BLaER1 (cell line): ENCODE results near the gene SHC2.
"Not testable (repeated sequence)": the region's sequence is repeated elsewhere in the genome, so short reads cannot be mapped to it uniquely, and the experiment has no call there.

Experiments used
- H3K27ac ChIP-seq: shearing (Covaris generic); formaldehyde crosslinking; 2 replicates; pipeline ENCODE4 v1.8.1; 2022
- H3K27me3 ChIP-seq: shearing (Covaris generic); formaldehyde crosslinking; 2 replicates; pipeline ENCODE4 v1.8.1; 2022
- H3K36me3 ChIP-seq: shearing (Covaris generic); formaldehyde crosslinking; 2 replicates; pipeline ENCODE4 v1.8.1; 2022
- H3K4me1 ChIP-seq: shearing (Covaris generic); formaldehyde crosslinking; 2 replicates; pipeline ENCODE4 v1.8.1; 2022
- H3K4me2 ChIP-seq: shearing (Covaris generic); formaldehyde crosslinking; 2 replicates; pipeline ENCODE4 v1.8.1; 2022
- H3K4me3 ChIP-seq: shearing (Covaris generic); formaldehyde crosslinking; 2 replicates; pipeline ENCODE4 v1.8.1; 2022
- H3K9ac ChIP-seq: shearing (Covaris generic); formaldehyde crosslinking; 2 replicates; pipeline ENCODE4 v1.8.1; 2022
- H3K9me3 ChIP-seq: shearing (Covaris generic); formaldehyde crosslinking; 2 replicates; pipeline ENCODE4 v1.8.1; 2022
- H4K20me1 ChIP-seq: shearing (Covaris generic); formaldehyde crosslinking; 2 replicates; pipeline ENCODE4 v1.8.1; 2022
- Cebpa-rat ChIP-seq: shearing (Covaris generic); IDR thresholded peaks from 2 replicates; pipeline ENCODE4 v1.8.1; 2022

Gene SHC2

DNA sequence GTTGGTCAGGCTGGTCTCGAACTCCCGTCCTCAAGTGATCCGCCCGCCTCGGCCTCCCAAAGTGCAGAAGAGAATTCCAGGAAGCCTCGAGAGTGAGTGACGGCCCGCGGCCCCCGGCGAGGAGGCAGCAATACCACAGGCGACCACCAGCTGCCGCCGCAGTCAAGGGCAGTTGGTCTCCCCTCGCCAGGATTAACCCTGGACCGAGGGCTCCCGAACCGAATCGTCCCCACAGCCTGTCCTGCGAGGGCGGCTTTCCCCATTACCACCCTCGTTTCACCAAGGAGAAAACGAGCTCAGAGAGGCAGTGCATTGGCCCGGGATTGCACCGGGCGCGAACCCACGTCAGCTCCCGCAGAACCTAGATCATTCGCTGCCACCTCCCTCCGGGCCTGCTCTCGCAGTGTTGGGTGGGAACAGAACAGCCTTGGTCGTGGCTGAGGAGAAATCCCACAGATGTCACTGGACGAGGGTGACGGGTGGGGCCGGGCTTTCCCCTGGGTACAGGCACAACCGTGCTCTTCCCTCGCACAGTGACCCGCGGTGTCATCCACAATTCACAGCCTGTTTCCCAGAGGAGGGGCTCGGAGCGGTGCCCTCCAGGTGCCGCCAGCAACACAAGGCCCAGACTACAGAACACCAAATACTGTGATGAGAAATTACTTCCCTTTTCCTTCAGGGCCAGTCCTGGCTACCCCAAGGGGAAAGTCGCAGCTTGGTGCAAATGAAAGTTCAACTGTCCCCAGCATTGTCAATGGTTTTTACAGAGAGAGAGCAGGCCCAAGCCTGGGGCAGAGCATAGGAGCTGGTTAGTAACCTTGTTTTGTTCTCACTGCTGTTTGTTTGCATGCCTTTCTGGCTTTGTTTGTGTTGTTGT, 76.7 kb downstream of the SHC2 start:
- Histone ChIP-seq H3K9ac (no peak overlapping the region), H3K4me1 (peaks cover 20% of the 10 kb centered on the region), H3K27me3 (no peaks in the 10 kb centered on the region), H3K4me2 (peak overlapping the region; percentile 40), H3K4me3 (peak overlapping the region; percentile 54), H3K36me3 (no peaks in the 10 kb centered on the region), H3K27ac (peak overlapping the region; percentile 66), H4K20me1 (no peaks in the 10 kb centered on the region), H3K9me3 (peaks cover 85% of the 10 kb centered on the region)
- TF ChIP-seq Cebpa-rat: no peak

DNA sequence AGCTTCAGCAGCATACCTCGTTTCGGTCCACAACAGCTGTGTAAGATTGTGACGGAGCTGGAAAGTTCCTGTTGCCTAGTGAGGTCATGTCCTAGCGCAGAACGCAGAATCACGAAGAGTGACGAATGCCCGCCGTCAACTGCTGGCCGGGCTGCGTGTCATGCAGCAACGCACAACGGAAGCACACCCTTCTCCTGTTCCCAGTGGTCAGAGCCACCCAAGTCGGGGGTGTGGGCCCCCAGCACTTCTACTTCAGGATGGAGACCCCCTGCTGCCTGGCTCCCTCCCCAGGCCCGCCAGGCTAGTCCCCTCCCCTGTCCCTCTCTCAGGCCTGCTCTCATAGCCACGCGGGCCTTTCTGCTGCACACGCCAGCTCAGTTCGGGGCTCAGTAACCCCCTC, 77.8 kb downstream of the SHC2 start:
- no peaks in the 10 kb centered on the region for H3K36me3 ChIP-seq
- no peak for TF ChIP-seq Cebpa-rat
- no peaks in the 10 kb centered on the region for H4K20me1 ChIP-seq
- H3K4me1 ChIP-seq: peaks cover 20% of the 10 kb centered on the region
- peak overlapping the region; percentile 54 for H3K4me3 ChIP-seq
- peak overlapping the region; percentile 70 for H3K27ac ChIP-seq
- H3K9me3 ChIP-seq: peaks cover 85% of the 10 kb centered on the region
- H3K4me2 ChIP-seq: peak overlapping the region; percentile 40
- no peak overlapping the region for H3K9ac ChIP-seq
- H3K27me3 ChIP-seq: no peaks in the 10 kb centered on the region

DNA sequence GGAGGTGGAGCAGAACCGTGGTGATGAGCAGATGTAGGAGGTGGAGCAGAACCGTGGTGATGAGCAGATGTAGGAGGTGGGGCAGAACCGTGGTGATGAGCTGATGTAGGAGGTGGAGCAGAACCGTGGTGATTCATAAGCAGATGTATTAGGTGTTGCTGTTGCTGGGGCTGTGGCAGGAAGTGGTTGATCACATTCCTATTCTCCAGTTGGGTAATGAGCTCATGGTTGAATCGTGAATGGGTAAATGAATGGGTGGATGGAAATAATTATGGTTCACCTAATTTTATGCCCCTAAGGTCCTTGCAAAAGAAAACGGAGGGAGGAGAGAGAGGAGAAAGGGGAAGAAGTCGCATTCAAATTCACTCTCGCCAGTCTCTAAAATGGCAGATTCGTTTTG, 78.3 kb downstream of the SHC2 start:
- Histone ChIP-seq H3K4me3 (peak overlapping the region; percentile 54), H3K4me1 (peaks cover 20% of the 10 kb centered on the region), H3K9me3 (peaks cover 85% of the 10 kb centered on the region), H3K4me2 (peak overlapping the region; percentile 40; the same call in 1 of the 2 replicates), H3K27ac (peak overlapping the region; percentile 70)
- not testable (repeated sequence) for H3K9ac ChIP-seq, H4K20me1 ChIP-seq, H3K36me3 ChIP-seq, H3K27me3 ChIP-seq

DNA sequence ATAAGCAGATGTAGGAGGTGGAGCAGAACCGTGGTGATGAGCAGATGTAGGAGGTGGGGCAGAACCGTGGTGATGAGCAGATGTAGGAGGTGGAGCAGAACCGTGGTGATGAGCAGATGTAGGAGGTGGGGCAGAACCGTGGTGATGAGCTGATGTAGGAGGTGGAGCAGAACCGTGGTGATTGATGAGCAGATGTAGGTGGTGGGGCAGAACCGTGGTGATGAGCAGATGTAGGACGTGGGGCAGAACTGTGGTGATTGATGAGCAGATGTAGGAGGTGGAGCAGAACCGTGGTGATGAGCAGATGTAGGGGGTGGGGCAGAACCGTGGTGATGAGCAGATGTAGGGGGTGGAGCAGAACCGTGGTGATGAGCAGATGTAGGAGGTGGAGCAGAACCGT, 78.9 kb downstream of the SHC2 start:
- H3K27ac ChIP-seq: peak overlapping the region; percentile 68; the same call in 1 of the 2 replicates
- H4K20me1 ChIP-seq, H3K4me3 ChIP-seq, H3K9ac ChIP-seq, H3K4me2 ChIP-seq, H3K36me3 ChIP-seq, H3K27me3 ChIP-seq: not testable (repeated sequence)
- H3K4me1 ChIP-seq: peaks cover 20% of the 10 kb centered on the region
- H3K9me3 ChIP-seq: peaks cover 81% of the 10 kb centered on the region

DNA sequence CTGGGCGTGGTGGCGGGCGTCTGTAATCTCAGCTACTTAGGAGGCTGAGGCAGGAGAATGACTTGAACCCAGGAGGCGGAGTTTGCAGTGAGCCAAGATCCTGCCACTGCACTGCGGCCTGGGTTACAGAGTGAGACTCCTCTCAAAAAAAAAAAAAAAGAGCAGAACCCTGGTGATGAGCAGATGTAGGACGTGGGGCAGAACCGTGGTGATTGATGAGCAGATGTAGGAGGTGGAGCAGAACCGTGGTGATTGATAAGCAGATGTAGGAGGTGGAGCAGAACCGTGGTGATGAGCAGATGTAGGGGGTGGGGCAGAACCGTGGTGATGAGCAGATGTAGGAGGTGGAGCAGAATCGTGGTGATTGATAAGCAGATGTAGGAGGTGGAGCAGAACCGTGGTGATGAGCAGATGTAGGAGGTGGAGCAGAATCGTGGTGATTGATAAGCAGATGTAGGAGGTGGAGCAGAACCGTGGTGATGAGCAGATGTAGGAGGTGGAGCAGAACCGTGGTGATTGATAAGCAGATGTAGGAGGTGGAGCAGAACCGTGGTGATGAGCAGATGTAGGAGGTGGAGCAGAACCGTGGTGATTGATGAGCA, 80.1 kb downstream of the SHC2 start:
- H3K36me3 ChIP-seq: not testable (repeated sequence)

DNA sequence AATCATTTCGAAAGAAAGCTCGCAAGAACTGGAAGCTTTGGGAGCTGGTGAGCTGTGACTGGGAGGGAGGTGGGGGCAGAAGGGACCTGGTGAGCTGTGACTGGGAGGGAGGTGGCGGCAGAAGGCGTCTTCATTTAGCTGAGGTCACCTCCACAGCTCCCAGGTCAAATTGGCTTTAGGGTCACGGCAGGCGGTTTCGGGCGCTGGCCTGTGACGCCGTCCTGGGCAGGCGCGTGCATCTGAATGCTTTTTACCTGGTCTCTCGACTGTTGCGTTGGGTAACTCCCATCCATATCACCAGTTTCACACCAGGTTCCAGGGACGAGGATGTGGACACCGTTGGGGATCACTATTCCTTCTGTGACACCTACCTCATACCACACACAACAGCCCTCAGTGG, 81.0 kb downstream of the SHC2 start:
- Histone ChIP-seq H4K20me1 (no peaks in the 10 kb centered on the region), H3K4me1 (peaks cover 20% of the 10 kb centered on the region), H3K9ac (no peak overlapping the region), H3K27me3 (no peaks in the 10 kb centered on the region), H3K4me2 (no peak overlapping the region), H3K9me3 (peaks cover 66% of the 10 kb centered on the region), H3K36me3 (no peaks in the 10 kb centered on the region), H3K4me3 (peak overlapping the region; percentile 28; the same call in 1 of the 2 replicates), H3K27ac (no peak overlapping the region)
- TF ChIP-seq Cebpa-rat: no peak

More for the DNA sequence above, 80.1 kb downstream of the SHC2 start:
- not testable (repeated sequence) for H4K20me1 ChIP-seq, H3K4me2 ChIP-seq, H3K4me3 ChIP-seq, H3K27me3 ChIP-seq, H3K27ac ChIP-seq, H3K9ac ChIP-seq
- Histone ChIP-seq H3K9me3 (peaks cover 75% of the 10 kb centered on the region), H3K4me1 (peaks cover 20% of the 10 kb centered on the region)

DNA sequence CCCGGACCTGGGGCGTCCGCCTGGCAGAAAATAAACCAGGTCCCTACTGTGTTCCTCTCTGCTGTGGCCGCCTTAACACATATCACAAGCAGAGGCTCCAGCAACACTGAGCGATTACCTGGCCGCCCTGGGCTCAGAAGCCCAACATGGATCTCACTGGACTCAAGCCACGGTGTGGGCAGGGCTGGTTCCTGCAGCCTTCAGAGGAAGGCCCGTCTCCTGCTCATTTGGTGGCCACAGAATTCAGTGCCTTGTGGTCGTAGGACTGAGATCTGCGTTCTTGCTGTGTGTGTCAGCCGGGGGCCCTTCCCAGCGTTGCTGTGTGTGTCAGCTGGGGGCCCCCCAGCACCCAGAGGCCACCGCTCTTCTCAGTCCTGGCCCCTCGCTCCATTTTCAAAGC, 82.1 kb downstream of the SHC2 start:
- no peak for TF ChIP-seq Cebpa-rat

DNA sequence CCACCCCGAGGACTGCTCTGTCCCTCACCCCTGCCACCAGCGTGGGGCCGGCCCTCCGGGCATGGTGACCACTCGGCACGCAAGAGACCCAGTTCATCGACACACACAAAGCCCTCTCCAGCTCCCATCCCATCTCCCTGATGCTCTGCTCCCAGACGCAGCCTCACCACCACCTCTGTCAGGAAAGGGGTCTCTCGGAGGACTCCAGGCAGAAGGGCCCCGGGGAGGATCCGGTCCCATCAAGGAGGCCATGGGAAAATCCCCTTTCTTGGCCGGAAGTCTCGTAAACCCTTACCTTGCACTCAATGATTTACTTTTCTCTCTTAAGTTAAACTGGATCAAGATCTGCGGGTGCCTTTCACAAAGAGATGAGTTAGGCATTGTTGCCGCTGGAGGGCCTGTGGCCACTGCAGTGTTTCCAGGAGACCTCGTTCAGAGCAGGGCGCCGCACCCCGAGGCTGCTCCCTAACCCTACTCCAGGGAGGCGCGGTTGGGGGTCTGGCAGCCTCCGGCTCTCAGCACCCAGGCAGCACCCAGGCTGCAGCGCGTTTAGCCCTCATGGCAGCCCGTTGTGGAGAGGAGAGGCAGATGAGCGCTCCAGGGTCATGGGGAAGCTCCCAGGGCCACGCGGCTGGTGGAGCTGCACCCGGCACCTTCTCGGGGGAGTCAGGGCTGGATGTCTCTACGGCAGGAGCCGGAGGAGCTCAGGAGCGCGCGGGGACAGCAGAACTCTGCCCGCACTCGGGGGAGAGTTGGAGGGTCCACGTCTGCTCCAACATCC, 82.8 kb downstream of the SHC2 start:
- H3K27ac ChIP-seq: no peak overlapping the region
- H3K27me3 ChIP-seq: no peaks in the 10 kb centered on the region
- no peaks in the 10 kb centered on the region for H4K20me1 ChIP-seq
- no peak for TF ChIP-seq Cebpa-rat
- peaks cover 3% of the 10 kb centered on the region for H3K4me1 ChIP-seq
- no peak overlapping the region for H3K4me2 ChIP-seq
- no peak overlapping the region for H3K9ac ChIP-seq
- H3K9me3 ChIP-seq: peaks cover 48% of the 10 kb centered on the region
- H3K36me3 ChIP-seq: no peaks in the 10 kb centered on the region
- H3K4me3 ChIP-seq: no peak overlapping the region

More for the DNA sequence above, 82.1 kb downstream of the SHC2 start:
- H4K20me1 ChIP-seq: no peaks in the 10 kb centered on the region
- H3K27me3 ChIP-seq: no peaks in the 10 kb centered on the region
- no peak overlapping the region for H3K27ac ChIP-seq
- H3K4me1 ChIP-seq: peaks cover 10% of the 10 kb centered on the region
- no peak overlapping the region for H3K9ac ChIP-seq
- peaks cover 55% of the 10 kb centered on the region for H3K9me3 ChIP-seq
- 0 out of 2 replicates have a peak overlapping the region, but pooled peaks have one; percentile 28 for H3K4me3 ChIP-seq
- no peaks in the 10 kb centered on the region for H3K36me3 ChIP-seq
- H3K4me2 ChIP-seq: no peak overlapping the region

DNA sequence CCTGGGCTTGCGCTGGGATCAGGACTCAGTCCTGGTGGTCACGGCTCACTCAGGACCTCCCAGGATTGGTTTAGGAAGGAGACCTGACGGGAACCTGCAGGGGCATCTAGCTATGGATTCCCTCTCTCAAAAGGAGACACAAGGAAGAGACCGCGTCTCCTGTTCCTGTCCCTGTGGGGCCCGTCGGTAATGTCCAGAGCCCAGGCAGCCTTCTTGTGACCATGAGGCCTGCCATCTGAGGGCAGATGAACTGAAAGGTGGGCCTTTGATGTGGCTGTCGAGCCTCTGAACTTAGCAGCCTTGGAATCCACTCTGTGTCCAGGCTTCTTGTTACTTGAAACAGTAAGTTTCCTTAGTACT, 84.7 kb downstream of the SHC2 start:
- no peaks in the 10 kb centered on the region for H3K27me3 ChIP-seq

More for the DNA sequence above, 84.7 kb downstream of the SHC2 start:
- H3K4me3 ChIP-seq: no peak overlapping the region
- H3K9me3 ChIP-seq: peaks cover 33% of the 10 kb centered on the region
- H3K4me2 ChIP-seq: no peak overlapping the region
- H3K36me3 ChIP-seq: no peaks in the 10 kb centered on the region
- no peak overlapping the region for H3K27ac ChIP-seq
- no peaks in the 10 kb centered on the region for H4K20me1 ChIP-seq
- H3K9ac ChIP-seq: no peak overlapping the region
- H3K4me1 ChIP-seq: no peaks in the 10 kb centered on the region
- no peak for TF ChIP-seq Cebpa-rat
